Right cardiac atrium (tissue), 5 donors: ENCODE data around the gene ASPG. TPM values are rescaled to one million over a fixed set of nuclear protein-coding genes. Genes with fewer than 3 reads are reported as not detected.

Experiments
- ATAC-seq, 2 donors: fragments of 200-7000 bp; cut with Tn5 transposase; one replicate each; pipeline versions ENCODE4 v1.8.0 to v1.9.1; 2020; ENCODE audit warnings: moderate library complexity in 2 of 2, mild to moderate bottlenecking in 1 of 2
- DNase-seq, 3 donors: peaks; one replicate each; pipeline ENCODE4 v3.0.0-alpha.2; 2020
- H3K27ac ChIP-seq: one replicate; pipeline ENCODE4 v1.5.1; 2013; ENCODE audit warnings: mild to moderate bottlenecking, low read length, control low read depth, moderate library complexity
- H3K27me3 ChIP-seq: one replicate; pipeline ENCODE4 v1.6.1; 2013; ENCODE audit not compliant: control insufficient read depth, insufficient read depth
- H3K4me1 ChIP-seq: one replicate; pipeline ENCODE4 v1.6.1; 2013; ENCODE audit warnings: low read length; ENCODE audit not compliant: control insufficient read depth, insufficient read depth
- H3K4me3 ChIP-seq: one replicate; pipeline ENCODE4 v1.5.1; 2013; ENCODE audit warnings: low read length, control low read depth
- H3K9me3 ChIP-seq: one replicate; pipeline ENCODE4 v1.6.1; 2013; ENCODE audit warnings: low read length; ENCODE audit not compliant: control insufficient read depth
- WGBS: extraction: QIAGEN DNeasy Blood & Tissue Kit; methylation state at CpG from one replicate; pipeline ENCODE4 v1.1.7; 2013; 5-methylcytosine and 5-hydroxymethylcytosine counted together
- intact Hi-C, 4 donors: fragments of 100-400 bp; cut with DNase I; formaldehyde crosslinking; loops; one replicate each; pipeline versions ENCODE4 v1.11.0 to v1.14.0; 2022 to 2023
- polyA plus RNA-seq: library from polyadenylated mRNA; stranded (reverse); fragments of 200-250 nt; gene quantifications from one replicate; pipeline ENCODE4 v1.2.3, GENCODE V29; 2013
- total RNA-seq, 4 donors: library from RNA; stranded (reverse); fragmentation: NEBNext Ultra II Directional; extraction: Animal tissue kit (Norgen Biotek cat#: 25700); gene quantifications; one replicate each; pipeline ENCODE4 v1.2.1, GENCODE V29; 2021
- donor health status: healthy with polysubstance abuse.
- donor health status: DM: no; HTN: yes; CAD: no.
- donor health status: DM: no; HTN: no; CAD: no.
- donor health status: DM: no; HTN: yes; CAD: no; lungs with severe emphysema.
- donor health status: DM: yes; HTN: yes; CAD: no.

ASPG gene
- total and polyA plus RNA-seq, 5 donors, result 99.1 to 307 (median 174) TPM

- Histone ChIP-seq H3K27ac (no peak overlapping the region), H3K4me1 (no peaks in the 10 kb centered on the region), H3K4me3 (no peak overlapping the region), H3K9me3 (no peaks in the 10 kb centered on the region), H3K27me3 (no peaks in the 10 kb centered on the region)
- 66% methylated on average over 16 of the region's 16 CpGs for WGBS
- peak; percentile 8 to 59 (median 48) for DNase-seq
- intact Hi-C loops, result no loop called here
- ATAC-seq, result no peak
These were observed 15.7 kb downstream of the ASPG start for GRCh38 chr14:104101086-104101621.

GRCh38 chr14:104101651-104102281, 16.3 kb downstream of the ASPG start:
- intact Hi-C loops, result no loop called here
- no peak overlapping the region for H3K4me3 ChIP-seq
- no peaks in the 10 kb centered on the region for H3K9me3 ChIP-seq
- H3K4me1 ChIP-seq, result no peaks in the 10 kb centered on the region
- DNase-seq (peak in 2 of 3 donors; percentile 13 to 36), ATAC-seq (no peak)
- no peak overlapping the region for H3K27ac ChIP-seq
- no peaks in the 10 kb centered on the region for H3K27me3 ChIP-seq
- WGBS, result 70% methylated on average over 16 of the region's 16 CpGs

- no peaks in the 10 kb centered on the region for H3K9me3 ChIP-seq
- WGBS, result 67% methylated on average over 16 of the region's 16 CpGs
- ATAC-seq (no peak), DNase-seq (peak in 1 of 3 donors; percentile 28)
- no peak overlapping the region for H3K4me3 ChIP-seq
- intact Hi-C loops, result no loop called here
- H3K27ac ChIP-seq, result no peak overlapping the region
- no peaks in the 10 kb centered on the region for H3K27me3 ChIP-seq
- H3K4me1 ChIP-seq, result no peaks in the 10 kb centered on the region
These were observed 16.9 kb downstream of the ASPG start for GRCh38 chr14:104102282-104102914.

- Histone ChIP-seq H3K27me3 (no peaks in the 10 kb centered on the region), H3K4me3 (no peak overlapping the region), H3K9me3 (no peaks in the 10 kb centered on the region), H3K4me1 (no peaks in the 10 kb centered on the region), H3K27ac (no peak overlapping the region)
- peak; percentile 13 to 64 (median 38) for DNase-seq
- 86% methylated on average over 26 of the region's 26 CpGs for WGBS
- no peak for ATAC-seq
- intact Hi-C loops, result no loop called here
These were observed 17.6 kb downstream of the ASPG start for GRCh38 chr14:104103061-104103445.

- peak; percentile 1 to 3 for ATAC-seq
- WGBS, result 55% methylated on average over 23 of the region's 23 CpGs
- intact Hi-C loops, result no loop called here
These were observed 18.1 kb downstream of the ASPG start for GRCh38 chr14:104103446-104104075.

GRCh38 chr14:104104076-104104901, 18.8 kb downstream of the ASPG start:
- intact Hi-C loops, result no loop called here
- DNase-seq (peak; percentile 16 to 61 (median 50)), ATAC-seq (peak; percentile 2 to 3)
- Histone ChIP-seq H3K4me1 (no peaks in the 10 kb centered on the region), H3K27me3 (no peaks in the 10 kb centered on the region), H3K9me3 (no peaks in the 10 kb centered on the region), H3K27ac (no peak overlapping the region), H3K4me3 (no peak overlapping the region)
- 73% methylated on average over 35 of the region's 35 CpGs for WGBS

More at GRCh38 chr14:104103446-104104075, 18.1 kb downstream of the ASPG start:
- DNase-seq, result peak in 2 of 3 donors; percentile 25 to 66
- Histone ChIP-seq H3K9me3 (no peaks in the 10 kb centered on the region), H3K4me3 (no peak overlapping the region), H3K27ac (no peak overlapping the region), H3K4me1 (no peaks in the 10 kb centered on the region), H3K27me3 (no peaks in the 10 kb centered on the region)

- 84% methylated on average over 27 of the region's 27 CpGs for WGBS
These were observed 19.7 kb downstream of the ASPG start for GRCh38 chr14:104105071-104105821.

GRCh38 chr14:104105822-104106470, 20.4 kb downstream of the ASPG start:
- peak; percentile 8 to 40 (median 30) for DNase-seq
- intact Hi-C loops, result no loop called here
- H3K27me3 ChIP-seq, result no peaks in the 10 kb centered on the region
- no peaks in the 10 kb centered on the region for H3K9me3 ChIP-seq
- H3K4me1 ChIP-seq, result no peaks in the 10 kb centered on the region
- ATAC-seq, result no peak
- WGBS, result 86% methylated on average over 18 of the region's 18 CpGs
- H3K27ac ChIP-seq, result no peak overlapping the region
- no peak overlapping the region for H3K4me3 ChIP-seq

More at GRCh38 chr14:104105071-104105821, 19.7 kb downstream of the ASPG start:
- ATAC-seq (peak in 1 of 2 donors; percentile 1), DNase-seq (peak; percentile 8 to 53 (median 40))
- Histone ChIP-seq H3K4me1 (no peaks in the 10 kb centered on the region), H3K27ac (no peak overlapping the region), H3K4me3 (no peak overlapping the region), H3K27me3 (no peaks in the 10 kb centered on the region), H3K9me3 (no peaks in the 10 kb centered on the region)
- intact Hi-C loops, result no loop called here

- ATAC-seq (no peak), DNase-seq (peak; percentile 10 to 46 (median 37))
- Histone ChIP-seq H3K27me3 (no peaks in the 10 kb centered on the region), H3K4me3 (no peak overlapping the region), H3K9me3 (no peaks in the 10 kb centered on the region), H3K4me1 (no peaks in the 10 kb centered on the region), H3K27ac (no peak overlapping the region)
- WGBS, result 88% methylated on average over 20 of the region's 20 CpGs
- intact Hi-C loops, result no loop called here
These were observed 21.0 kb downstream of the ASPG start for GRCh38 chr14:104106471-104106991.
